T-helper 2 cell treated with Interferon-gamma antibody and Interleukin-4, amounts not matched to agents 100 ng/mL and 5 ng/mL, for 36 hours (primary cell): Measurements from ENCODE around the gene HSH2D. TPM values are rescaled to one million over a fixed set of nuclear protein-coding genes. Genes with fewer than 3 reads are reported as not detected.

Source experiments
- intact Hi-C: fragments of 100-400 bp; cut with micrococcal nuclease; formaldehyde crosslinking; loops from one replicate; pipeline ENCODE4 v1.15.1; 2023
- total RNA-seq: library from RNA; stranded (reverse); gene quantifications from 2 replicates; pipeline ENCODE4 v1.2.3, GENCODE V29; 2022

Gene HSH2D
- total RNA-seq, 1 donor from 2014 or later = 48.0 TPM

- intact Hi-C loops = no loop called here
Observed at GRCh38 chr19:16191216-16191908, 47.9 kb downstream of the HSH2D start.

- intact Hi-C loops = no loop called here
Observed at GRCh38 chr19:16193466-16193865, 50.0 kb downstream of the HSH2D start.

GRCh38 chr19:16197188-16197621 lies 53.7 kb downstream of the HSH2D start:
- intact Hi-C loops = loop anchor here (1.0 to 5.0 kb wide), 5 partner anchors 12 to 360 kb away; partner anchors contain the start of gene FAM32A

- intact Hi-C loops = loop anchor here (1.0 to 5.0 kb wide), 5 partner anchors 12 to 360 kb away; partner anchors contain the start of gene FAM32A
Observed at GRCh38 chr19:16197622-16198369, 54.3 kb downstream of the HSH2D start, which contains the start of gene AP1M1. Gene AP1M1, plus strand, starts transcription at chr19:16197911. Its CDS starts 116 bp downstream, at chr19:16198027.

- intact Hi-C loops = loop anchor here (5.0 kb wide), 4 partner anchors 129 to 361 kb away; no protein-coding TSS in a partner anchor
Observed at GRCh38 chr19:16198370-16198651, 54.8 kb downstream of the HSH2D start.

DNA sequence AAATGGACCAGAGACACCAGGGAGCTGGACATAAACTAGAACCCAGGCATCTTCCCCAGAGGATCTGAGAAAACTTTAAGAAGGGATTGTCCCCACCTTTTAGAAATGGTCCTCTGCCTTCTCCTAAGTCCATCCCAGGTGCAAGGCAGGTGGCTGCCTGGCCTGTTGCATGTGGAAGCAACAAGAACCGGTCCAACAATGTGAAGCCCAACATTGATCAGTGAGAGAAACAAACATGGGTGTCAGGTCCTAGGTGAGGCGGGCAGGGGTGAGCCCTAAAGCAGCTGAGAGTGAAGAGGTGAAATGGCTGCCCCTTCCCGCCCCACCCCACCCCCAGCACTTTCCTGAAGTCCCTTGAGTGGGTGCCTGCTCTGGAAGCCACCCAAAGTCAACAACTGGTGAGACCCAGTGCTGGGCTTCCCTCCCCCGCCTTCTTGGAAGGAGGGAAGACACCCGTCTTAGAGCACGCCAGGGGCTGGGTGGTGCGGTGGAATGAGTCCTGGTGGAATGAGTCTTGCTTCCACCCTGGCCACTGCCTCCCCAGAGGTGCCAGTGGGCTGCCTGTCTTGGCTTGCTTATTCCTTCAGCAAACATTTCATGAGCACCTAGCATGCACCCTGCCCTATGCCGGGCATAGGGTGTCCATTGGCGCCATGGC lies 55.9 kb downstream of the HSH2D start:
- intact Hi-C loops = loop anchor here (5.0 kb wide), 4 partner anchors 128 to 362 kb away; no protein-coding TSS in a partner anchor

- intact Hi-C loops = no loop called here
Observed at GRCh38 chr19:16200038-16201010, 56.8 kb downstream of the HSH2D start.

DNA sequence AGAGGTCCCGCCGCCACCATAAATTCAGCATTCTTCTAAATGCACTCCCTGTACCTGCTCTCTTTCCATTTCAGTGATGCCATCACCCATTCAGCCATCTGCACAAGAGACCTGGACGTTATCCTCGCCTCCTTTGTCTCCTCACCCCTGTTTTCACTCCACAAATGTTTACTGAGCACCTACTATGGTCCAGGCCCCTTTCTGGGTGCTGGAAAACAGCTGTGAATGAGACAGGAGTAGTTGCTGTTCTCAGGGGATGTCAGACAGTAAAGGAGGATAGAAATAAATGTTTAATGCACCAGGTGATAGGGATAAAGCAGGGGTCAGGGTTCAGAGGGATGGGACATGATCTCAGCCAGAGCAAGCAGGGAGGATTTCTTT lies 57.5 kb downstream of the HSH2D start:
- intact Hi-C loops = no loop called here

DNA sequence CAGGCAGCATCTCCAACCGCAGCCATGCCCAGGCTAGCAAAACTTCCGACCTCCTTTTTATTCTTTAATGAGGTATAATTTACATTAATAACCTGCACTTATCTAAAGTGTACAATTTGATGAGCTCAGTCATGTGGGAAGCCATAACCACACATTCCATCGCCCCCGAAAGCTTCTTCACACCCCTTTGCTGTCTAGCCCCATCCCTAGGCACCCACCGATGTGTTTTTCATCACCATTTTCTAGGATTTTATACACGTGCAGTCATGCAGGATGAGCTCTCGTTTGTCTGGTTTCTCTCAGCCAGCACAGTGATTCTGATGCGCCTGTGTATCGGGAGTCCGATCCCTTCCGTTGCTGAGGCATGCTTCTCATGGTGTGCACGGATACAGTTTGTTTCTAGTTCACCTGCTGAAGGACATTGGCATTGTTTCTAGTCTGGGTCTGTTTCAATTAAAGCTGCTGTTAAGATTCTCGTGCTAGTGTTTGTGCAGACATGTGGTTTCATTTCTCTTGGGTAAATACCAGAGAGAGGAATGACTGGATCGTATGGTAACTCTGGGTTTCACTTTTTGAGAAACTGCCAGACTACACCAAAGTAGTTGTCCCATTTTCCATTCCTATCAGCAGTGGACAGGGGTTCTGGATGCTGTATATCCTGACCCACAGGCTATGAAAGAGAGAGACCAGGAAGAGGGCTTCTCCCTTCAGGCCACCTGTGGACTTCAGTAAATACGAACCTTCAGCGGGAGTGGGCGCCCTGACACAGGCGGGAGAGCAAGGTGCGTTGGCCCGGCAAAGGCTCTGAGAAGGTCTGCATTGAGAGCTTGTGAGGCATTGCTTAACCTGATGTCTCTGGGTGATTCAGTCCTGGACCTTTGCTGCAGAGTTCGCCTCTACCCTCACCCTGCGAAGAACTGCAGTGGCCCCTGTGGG lies 59.1 kb downstream of the HSH2D start:
- intact Hi-C loops = no loop called here

DNA sequence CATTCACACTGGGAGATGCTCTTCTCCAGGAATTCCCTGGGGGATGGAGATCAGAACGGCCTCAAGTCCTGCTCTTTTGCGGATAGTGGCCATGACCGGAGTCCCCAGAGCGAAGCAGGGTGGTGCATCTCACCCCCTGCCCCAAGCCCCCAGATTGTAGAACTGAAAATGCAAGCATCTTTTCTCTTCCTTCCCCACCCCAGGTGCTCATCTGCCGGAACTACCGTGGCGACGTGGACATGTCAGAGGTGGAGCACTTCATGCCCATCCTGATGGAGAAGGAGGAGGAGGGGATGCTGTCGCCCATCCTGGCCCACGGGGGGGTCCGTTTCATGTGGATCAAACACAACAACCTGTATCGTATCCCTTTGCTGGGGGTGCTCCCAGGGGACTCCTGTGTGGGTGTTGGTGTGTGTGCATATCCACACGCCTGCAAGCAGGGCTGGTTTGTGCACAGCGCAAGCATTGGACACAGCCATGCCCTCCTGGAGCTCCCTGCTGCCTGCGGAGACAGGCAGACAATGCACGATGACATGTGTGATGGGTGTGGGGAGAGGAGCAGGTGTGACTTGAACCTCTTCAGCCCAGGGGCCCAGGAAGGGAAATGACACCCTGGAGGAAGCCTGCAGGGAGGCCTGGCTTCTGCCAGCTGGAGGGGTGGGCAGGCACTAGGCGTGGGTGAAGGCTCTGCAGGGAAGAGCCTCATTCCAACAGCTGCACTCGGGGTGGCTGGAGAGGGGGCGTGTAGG lies 59.9 kb downstream of the HSH2D start:
- intact Hi-C loops = no loop called here

GRCh38 chr19:16204005-16204294 lies 60.5 kb downstream of the HSH2D start:
- intact Hi-C loops = no loop called here

DNA sequence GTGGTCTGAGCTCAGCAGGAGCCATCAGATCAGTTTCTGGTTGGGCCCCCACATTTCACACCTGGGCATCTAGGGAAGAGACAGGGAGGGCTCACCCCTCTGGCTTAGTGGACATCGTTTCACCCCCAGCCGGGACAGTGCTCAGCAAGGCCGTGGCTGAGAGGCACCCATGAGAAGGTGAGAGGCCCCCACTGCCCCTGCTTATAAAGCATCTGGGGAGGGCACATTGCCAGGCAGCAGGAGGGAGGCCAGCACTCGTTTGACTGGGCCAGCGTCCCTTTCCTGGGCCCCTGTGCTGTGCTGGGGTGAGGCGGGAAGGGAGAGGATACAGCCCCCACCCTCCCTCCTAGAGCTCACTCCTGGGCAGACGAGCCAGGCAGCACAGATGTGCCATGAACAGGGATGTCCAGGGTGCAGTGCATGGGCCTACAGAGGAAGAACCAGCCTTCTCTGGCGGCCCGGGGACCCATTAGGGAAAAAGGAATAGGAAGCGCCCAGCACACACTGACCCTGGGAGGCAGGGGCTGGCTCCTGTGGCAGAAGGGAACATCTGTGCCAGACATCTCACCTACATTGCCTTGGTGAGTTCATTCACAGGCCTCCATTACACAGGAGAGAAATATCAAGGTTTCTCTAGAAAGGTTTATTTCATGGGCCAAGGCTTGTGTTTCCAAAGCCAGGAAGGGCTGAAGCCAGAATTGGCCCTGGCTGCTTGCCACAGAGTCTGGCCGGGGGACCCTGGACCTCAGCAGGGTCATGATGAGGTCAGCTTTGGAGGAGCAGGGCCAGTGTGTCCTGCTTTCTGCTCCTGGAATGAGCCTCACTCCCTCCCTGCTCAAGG lies 61.9 kb downstream of the HSH2D start:
- intact Hi-C loops = no loop called here

- intact Hi-C loops = no loop called here
Observed at GRCh38 chr19:16206046-16206605, 62.6 kb downstream of the HSH2D start.

DNA sequence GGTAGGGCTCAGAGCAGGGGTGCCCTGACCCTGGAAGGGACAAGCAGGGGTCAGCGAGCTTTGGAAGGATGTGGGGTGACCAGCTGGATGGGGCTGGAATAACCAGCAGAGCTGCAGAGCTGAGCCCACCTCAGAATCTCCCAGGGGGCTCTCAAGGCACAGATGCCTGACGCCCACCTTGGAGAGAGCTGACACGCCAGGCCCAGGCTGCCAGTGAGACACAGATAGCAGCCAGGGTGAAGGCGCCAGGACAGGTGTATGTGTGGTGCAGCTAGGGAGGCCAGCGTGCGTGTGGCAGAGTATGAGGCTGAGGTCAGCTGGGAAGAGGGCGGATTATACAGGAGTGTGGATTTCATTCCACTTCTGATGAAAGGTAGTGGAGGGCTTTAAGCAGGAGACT lies 63.2 kb downstream of the HSH2D start:
- intact Hi-C loops = no loop called here

DNA sequence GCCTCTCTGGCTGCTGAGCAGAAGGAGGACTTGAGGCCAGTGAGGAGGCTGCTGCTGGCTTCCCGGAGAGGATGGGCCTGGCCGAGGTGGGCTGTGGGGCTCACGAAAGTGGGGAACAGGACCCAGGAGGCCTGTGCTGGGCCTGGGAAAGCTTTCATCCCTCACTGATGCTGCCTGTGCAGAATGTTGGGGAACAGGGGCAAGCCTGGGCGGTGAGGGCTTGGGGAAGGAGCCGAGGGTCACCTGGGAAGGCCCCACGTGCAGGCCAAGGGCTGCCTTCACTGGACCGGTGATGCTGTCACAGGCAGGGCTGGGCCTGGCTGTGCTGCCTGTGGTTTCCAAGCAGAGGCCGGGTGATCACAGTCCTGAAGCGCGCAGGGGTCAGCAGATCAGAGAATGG lies 63.6 kb downstream of the HSH2D start:
- intact Hi-C loops = no loop called here

- intact Hi-C loops = no loop called here
Observed at GRCh38 chr19:16207490-16208025, 64.1 kb downstream of the HSH2D start.
